Measurements from ENCODE around the gene PRKAB1.
"Not testable (repeated sequence)": the region's sequence is repeated elsewhere in the genome, so short reads cannot be mapped to it uniquely, and the experiment has no call there.

Gene PRKAB1

GRCh38 chr12:119683816-119684215 is 15.9 kb downstream of the PRKAB1 start:
- no peak for DNase-seq (ENCODE audit: low read depth in 2 of 2, low spot score in 1 of 2)

GRCh38 chr12:119684711-119685369 is 16.9 kb downstream of the PRKAB1 start:
- no peak for DNase-seq (ENCODE audit: low read depth in 2 of 2, low spot score in 1 of 2)

GRCh38 chr12:119685375-119685774 is 17.4 kb downstream of the PRKAB1 start:
- DNase-seq (ENCODE audit: low read depth in 2 of 2, low spot score in 1 of 2) = no peak

- no peak for DNase-seq (ENCODE audit: low read depth in 2 of 2, low spot score in 1 of 2)
Observed at GRCh38 chr12:119686355-119686754, 18.4 kb downstream of the PRKAB1 start.

GRCh38 chr12:119686776-119687175 is 18.8 kb downstream of the PRKAB1 start:
- no peak for DNase-seq (ENCODE audit: low read depth in 2 of 2, low spot score in 1 of 2)

GRCh38 chr12:119687406-119687805 is 19.5 kb downstream of the PRKAB1 start:
- no peak for DNase-seq (ENCODE audit: low read depth in 2 of 2, low spot score in 1 of 2)

GRCh38 chr12:119687879-119688278 is 19.9 kb downstream of the PRKAB1 start:
- DNase-seq (ENCODE audit: low read depth in 2 of 2, low spot score in 1 of 2) = no peak

- DNase-seq (ENCODE audit: low read depth in 2 of 2, low spot score in 1 of 2) = no peak
Observed at GRCh38 chr12:119689935-119690500, 22.1 kb downstream of the PRKAB1 start.

- no peak for DNase-seq (ENCODE audit: low read depth in 2 of 2, low spot score in 1 of 2)
Observed at GRCh38 chr12:119691202-119691810, 23.4 kb downstream of the PRKAB1 start.

GRCh38 chr12:119692410-119692809 is 24.5 kb downstream of the PRKAB1 start:
- DNase-seq (ENCODE audit: low read depth in 2 of 2, low spot score in 1 of 2) = no peak

- no peak for DNase-seq (ENCODE audit: low read depth in 2 of 2, low spot score in 1 of 2)
Observed at GRCh38 chr12:119692997-119693396, 25.1 kb downstream of the PRKAB1 start.

- DNase-seq (ENCODE audit: low read depth in 2 of 2, low spot score in 1 of 2) = no peak
Observed at GRCh38 chr12:119693511-119693910, 25.6 kb downstream of the PRKAB1 start.

- no peak for DNase-seq (ENCODE audit: low read depth in 2 of 2, low spot score in 1 of 2)
Observed at GRCh38 chr12:119694111-119694510, 26.2 kb downstream of the PRKAB1 start.

- DNase-seq (ENCODE audit: low read depth in 2 of 2, low spot score in 1 of 2) = no peak
Observed at GRCh38 chr12:119695034-119695433, 27.1 kb downstream of the PRKAB1 start.

- no peak for DNase-seq (ENCODE audit: low read depth in 2 of 2, low spot score in 1 of 2)
Observed at GRCh38 chr12:119696943-119697342, 29.0 kb downstream of the PRKAB1 start.

GRCh38 chr12:119699199-119699760 is 31.3 kb downstream of the PRKAB1 start:
- DNase-seq (ENCODE audit: low read depth in 2 of 2, low spot score in 1 of 2) = no peak

GRCh38 chr12:119700078-119700477 is 32.1 kb downstream of the PRKAB1 start:
- no peak for DNase-seq (ENCODE audit: low read depth in 2 of 2, low spot score in 1 of 2)

- DNase-seq (ENCODE audit: low read depth in 2 of 2, low spot score in 1 of 2) = no peak
Observed at GRCh38 chr12:119704065-119704747, 36.3 kb downstream of the PRKAB1 start.

GRCh38 chr12:119705182-119705581 is 37.2 kb downstream of the PRKAB1 start:
- no peak for DNase-seq (ENCODE audit: low read depth in 2 of 2, low spot score in 1 of 2)

- not testable (repeated sequence) for DNase-seq (ENCODE audit: low read depth in 2 of 2, low spot score in 1 of 2)
Observed at GRCh38 chr12:119706427-119706826, 38.5 kb downstream of the PRKAB1 start.

GRCh38 chr12:119710374-119710964 is 42.5 kb downstream of the PRKAB1 start:
- no peak for DNase-seq (ENCODE audit: low read depth in 2 of 2, low spot score in 1 of 2)

All from stimulated activated CD8-positive, alpha-beta memory T cell treated with anti-CD3 and anti-CD28 coated beads, Interleukin-4, amount 100 ng/mL, for 4 hours (primary cell).